Eye (tissue), 1 donor: ENCODE data around the gene OGFOD3.

Experiments used
- DNase-seq: peaks from one replicate; pipeline ENCODE4 v3.0.0-alpha.2; 2015

The OGFOD3 gene

DNA sequence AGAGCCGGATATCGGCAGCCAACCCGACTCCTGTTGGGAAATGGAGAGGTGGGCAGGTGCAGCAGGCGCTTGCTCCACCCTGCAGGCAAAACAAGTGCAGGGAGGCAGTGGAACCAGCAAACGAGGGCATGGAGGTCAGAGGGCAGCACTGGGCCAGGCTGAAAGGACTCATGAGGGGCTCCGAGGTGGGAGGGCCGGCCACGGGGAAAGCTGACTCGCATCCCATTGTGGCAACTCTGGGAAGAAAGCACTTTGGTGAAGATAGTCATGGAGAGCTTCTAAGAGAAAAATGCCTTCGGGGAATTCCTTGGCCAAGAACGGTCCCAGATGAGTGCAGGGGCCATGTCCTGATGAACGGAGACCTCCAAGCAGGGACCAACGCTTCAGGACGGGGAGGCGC, 27.7 kb upstream of the OGFOD3 start:
- no peak for DNase-seq

DNA sequence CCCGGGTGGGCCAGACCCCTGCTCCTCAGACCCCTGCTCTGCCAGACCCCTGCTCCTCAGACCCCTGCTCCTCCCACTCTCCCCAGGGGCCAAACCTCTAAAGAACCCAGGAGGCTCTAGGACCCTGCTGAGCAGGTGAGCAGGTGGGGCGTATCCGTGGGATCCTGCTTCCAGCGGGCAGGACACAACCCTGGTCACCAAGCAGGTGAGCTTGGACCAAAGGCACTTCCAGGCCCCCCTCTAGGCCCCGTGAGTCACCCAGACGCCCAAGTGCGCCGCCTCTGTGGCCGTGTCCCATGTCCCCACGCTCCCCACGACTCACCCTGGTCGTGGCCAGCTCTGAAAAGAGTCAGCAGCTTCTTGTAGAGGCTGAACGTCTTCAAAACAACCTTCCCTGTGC, 27.2 kb upstream of the OGFOD3 start:
- DNase-seq = no peak

GRCh38 chr17:82444941-82445521, 26.6 kb upstream of the OGFOD3 start:
- no peak for DNase-seq

DNA sequence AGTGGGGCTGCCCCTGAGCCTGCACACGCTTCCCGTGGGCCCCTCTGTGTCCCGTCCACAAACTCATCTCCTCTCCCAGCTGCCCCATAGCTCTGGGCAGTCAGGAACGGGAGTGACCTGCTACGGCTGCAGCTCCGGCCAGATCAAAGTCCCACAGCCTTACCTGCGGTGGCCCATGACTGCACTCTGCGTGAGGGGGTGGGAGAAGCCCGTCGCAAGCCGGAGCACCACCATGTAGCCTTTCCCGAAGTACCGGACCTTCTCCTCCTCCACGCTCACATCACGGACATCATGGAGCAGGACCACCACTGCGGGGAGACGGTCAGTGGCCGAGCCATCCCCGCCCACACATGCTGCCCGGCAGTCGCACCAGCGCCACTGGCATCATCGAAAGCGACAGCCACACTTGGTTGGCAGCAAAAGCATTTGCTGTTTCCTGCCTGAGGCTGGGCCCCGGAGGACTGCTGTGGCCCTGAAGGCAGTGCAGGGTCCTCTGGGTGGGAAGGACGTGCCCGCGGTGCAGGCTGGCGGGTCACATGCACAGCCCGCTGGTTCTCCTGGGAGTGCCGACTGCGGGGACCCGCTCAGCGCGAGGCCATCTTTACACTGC, 26.0 kb upstream of the OGFOD3 start:
- no peak for DNase-seq

DNA sequence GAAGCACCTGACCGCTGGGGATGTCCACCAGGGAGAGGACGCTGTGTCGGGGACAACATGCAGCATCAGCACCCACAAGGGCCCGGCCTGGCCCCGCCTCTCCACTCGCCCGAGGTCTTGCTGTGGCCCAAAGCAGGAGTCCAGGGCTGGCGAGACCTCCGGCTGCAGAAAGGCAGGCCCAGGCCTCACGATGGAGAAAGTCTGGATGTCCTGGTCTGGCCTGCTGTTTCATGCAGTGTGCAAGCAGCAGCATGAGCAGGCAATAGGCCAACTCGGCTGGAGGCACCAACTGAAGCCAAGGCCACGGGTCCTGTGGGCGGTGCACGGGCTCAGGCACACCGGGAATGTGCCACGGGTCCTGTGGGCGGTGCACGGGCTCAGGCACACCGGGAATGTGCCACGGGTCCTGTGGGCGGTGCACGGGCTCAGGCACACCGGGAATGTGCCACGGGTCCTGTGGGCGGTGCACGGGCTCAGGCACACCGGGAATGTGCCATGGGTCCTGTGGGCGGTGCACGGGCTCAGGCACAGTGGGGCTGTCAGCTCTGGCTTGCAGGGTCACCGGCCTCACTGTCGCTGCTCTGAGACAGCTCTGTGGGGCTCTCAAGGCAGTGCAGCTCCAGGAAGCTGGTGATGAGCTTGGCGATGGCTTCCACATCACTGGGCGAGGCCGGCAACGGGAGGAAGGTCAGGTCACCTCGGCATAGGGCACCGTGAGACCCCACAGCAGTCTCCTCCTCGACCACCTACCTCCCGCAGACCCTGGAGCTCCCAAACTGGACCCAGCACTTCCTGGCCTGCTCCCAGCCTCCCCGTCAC, 25.3 kb upstream of the OGFOD3 start:
- DNase-seq = no peak

DNA sequence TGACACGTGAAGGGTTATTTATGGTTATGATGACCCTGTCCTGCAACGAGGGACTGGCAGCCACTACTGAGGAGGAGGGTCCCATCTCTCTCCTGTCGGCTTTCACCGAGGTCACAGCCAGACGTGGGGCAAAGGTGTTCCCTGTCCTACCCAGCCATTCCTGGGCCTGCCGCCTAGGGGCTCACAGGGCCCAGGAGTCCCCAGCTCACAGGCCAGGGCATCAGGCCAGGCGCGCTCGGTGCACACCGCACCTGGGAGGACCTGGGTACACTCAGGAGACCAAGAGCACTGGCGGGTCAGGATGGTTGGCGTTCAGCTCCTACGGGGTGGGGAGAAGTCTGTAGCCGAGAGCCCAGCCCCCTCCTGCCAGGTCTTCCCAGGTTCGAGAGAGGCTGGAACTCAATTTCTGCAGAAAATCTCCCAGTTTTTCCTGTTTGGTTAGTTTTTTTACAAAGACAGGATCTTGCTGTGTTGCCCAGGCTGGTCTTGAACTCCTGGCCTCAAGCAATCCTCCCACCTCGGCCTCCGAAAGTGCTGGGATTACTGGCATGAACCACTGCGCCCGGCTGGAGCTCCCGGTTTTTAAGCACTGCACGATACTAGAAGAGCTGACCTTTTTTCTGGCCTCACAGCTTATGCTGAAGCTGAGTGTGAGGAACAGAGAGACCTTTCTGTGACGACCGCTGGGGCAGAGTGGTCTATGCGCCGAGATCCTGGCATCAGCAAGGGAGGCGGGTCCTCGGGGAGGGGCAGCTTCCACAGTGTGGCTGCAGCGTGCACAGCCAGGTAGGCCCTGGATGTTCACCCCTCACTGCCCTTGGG, 24.5 kb upstream of the OGFOD3 start:
- DNase-seq = no peak

DNA sequence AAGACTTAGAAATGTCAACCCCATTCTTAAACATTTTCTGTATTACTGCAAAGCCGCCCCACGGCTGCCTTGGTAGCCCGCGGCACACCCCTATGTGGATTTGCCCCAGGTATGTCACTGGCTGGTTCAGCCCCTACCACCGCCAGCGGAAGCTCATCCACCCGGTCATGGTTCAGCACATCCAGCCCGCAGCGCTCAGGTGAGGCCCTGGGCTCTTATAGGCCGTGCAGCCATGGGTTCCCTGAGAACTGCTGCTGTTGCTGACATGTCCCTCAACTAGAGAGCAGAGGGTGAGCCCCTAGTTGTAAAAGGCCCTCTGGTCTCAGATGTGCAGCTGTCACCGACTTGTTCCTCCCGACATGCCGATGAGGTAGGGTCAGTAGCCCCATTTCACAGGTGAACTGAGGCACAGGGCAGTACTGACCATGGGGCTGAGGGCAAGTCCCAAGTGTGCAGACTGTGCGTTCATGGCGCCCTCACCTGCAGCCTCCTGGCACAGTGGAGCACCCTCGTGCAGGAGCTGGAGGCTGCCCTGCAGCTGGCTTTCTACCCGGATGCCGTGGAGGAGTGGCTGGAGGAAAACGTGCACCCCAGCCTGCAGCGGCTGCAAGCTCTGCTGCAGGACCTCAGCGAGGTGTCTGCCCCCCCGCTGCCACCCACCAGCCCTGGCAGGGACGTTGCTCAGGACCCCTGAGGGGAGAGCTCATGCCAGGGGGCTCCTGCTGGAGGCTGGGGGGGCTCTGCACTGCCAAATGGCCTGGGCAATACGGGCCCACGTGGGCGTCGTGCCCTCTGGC, 23.5 kb upstream of the OGFOD3 start:
- DNase-seq = no peak

GRCh38 chr17:82440991-82441627, 22.7 kb upstream of the OGFOD3 start:
- DNase-seq = peak; percentile 57

- no peak for DNase-seq
Measured at GRCh38 chr17:82440469-82440981, 22.1 kb upstream of the OGFOD3 start.

- DNase-seq = no peak
Measured at GRCh38 chr17:82439829-82440365, 21.5 kb upstream of the OGFOD3 start.

- no peak for DNase-seq
Measured at GRCh38 chr17:82439194-82439828, 20.9 kb upstream of the OGFOD3 start.

- no peak for DNase-seq
Measured at GRCh38 chr17:82438401-82439193, 20.2 kb upstream of the OGFOD3 start.

DNA sequence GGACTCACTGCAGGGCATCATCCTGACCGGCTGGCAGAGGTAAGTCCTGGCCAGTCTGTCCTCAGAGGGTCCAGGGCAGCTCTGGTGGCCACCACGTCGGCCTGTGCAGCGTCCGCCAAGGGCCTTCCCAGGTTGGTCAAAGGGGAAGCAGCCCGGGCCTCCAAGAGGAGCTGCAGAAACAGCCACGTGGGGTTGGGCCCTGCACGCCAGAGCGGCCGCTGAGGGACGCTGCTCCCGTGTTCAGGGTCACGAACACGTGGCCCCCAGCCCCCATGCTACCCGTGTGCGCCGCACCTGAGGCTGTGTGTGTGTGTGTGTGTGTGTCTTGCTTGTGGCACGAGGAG, 18.9 kb upstream of the OGFOD3 start:
- no peak for DNase-seq

- no peak for DNase-seq
Measured at GRCh38 chr17:82436601-82437324, 18.4 kb upstream of the OGFOD3 start.

DNA sequence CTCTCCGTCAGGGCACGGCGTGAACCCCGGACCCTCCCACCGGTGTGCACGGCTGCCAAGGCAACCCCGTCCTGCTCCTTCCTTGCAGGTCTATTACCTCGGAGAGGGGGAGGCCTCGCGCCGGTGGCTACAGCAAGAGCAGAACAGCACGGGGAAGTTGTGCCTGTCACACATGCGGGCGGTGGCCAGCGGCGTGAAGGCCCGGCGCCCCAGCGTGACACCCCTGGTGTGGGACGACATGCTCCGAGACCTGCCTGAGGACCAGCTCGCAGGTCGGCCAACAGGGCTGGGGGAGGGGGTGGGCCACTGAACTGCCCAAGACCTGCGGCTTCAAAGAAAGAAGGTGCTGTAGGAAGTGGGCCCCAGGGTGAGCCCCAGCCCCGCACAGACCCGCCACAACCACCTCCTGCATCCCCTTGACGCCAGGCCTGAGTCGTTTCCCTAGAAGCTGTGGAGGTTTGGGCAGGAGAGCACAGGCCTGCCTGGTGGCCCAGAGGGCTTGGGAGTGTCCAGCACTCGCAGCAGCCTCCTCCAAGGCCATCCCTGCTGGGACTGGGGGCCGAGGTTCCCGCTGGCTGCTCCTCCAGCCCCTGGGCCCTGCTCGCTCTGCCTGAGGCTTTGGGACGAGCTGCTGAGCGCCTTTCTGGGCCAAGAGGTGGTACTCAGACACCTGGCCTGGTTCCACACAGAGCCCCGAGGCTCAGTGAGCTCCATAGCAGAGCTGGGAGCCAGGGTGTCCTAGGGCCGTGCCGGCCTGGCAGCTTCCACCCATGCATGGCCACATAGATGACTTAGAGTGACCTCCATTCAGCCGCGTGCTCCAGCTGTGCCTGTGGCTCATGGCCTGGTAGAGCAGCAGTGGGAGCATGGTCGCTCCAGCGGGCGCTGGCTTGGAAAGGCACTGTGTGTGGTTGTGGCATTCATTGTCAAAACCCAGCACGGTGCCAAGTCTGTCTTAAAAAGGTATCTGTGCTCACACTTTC, 17.5 kb upstream of the OGFOD3 start:
- DNase-seq = no peak

DNA sequence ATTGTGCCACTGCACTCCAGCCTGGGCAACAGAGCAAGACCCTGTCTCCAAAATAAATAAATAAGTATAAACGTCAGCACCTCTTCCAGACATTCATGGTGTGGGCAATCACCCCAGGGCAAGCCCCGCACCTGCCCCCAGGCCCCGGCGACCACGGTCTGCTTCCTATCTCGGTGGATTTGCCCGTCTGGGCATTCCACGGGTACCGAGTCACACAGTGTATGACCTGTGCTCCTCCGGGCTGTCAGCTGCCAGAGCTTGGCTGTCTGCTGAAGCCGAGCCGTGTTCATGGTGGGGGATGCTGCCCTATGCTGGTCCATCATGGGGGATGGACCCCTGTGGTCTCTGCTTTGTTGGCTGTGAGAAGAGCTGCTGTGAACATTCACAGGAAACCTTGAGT, 16.7 kb upstream of the OGFOD3 start:
- no peak for DNase-seq

- DNase-seq = no peak
Measured at GRCh38 chr17:82434216-82434565, 15.8 kb upstream of the OGFOD3 start.

DNA sequence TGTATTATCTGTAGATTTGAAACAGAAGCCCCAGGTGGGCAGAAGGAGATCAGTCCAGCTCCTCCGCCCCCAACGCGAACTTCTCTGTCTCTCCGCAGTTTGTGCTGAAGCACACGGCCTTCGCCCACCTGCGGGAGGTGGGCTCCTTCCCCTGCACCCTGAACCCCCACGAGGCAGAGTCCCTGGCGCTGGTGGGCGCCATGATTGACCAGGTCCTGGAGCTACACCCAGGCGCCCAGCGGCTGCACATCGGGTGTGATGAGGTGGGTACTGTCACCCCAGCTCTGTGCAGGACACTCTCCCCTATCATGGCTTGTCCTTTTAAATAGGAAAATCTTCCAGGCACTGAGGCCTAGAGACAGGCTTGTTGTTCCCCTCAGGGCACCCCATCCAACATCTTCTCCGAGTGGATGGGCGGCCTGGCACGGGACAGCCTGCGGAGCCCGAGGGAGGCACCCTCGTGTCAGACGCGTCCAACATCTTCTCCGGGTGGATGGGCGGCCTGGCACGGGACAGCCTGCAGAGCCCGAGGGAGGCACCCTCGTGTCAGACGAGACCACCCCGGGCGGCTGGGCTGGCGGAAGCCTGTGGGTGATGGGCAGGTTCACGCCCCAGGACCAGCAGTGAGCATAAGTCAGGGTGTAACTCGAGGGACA, 15.3 kb upstream of the OGFOD3 start:
- no peak for DNase-seq
